ENCODE data around the gene ACOXL. TPM values are rescaled to one million over a fixed set of nuclear protein-coding genes. Genes with fewer than 3 reads are reported as not detected.

The ACOXL gene
- total RNA-seq, 2 experiments from 2014 or later, result 0.26 to 0.41 TPM

DNA sequence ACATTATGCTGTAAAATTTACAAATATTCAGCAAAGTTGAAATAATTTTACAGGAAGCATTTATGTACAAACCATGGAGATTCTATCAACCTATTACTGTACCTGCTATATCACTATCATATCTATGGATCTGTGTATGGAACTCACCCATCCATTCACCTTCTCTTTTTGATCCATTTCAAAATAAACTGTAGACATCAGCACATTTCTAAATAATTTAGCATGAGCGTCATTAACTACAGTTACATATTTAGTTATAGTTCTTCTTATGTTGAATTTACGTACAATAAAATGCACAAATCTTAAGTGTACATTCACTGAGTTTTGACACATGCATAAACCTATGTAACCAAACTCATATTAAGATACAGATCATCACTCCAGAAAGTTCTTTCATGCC is 260.5 kb downstream of the ACOXL start:
- no peak for DNase-seq
- H3K36me3 Mint-ChIP-seq, result no peaks in the 10 kb centered on the region
- H3K4me3 Mint-ChIP-seq, result no peak overlapping the region
- peaks cover 34% of the 10 kb centered on the region for H3K27me3 Mint-ChIP-seq
- intact Hi-C loops (cut with micrococcal nuclease), result no loop called here
- no peak overlapping the region for H3K27ac Mint-ChIP-seq
- peaks cover 6% of the 10 kb centered on the region for H3K4me1 Mint-ChIP-seq (ENCODE audit: low read depth)
- H3K9me3 Mint-ChIP-seq, result no peaks in the 10 kb centered on the region
- POLR2A ChIA-PET, result no interaction called here
- CTCF ChIA-PET, result no interaction called here

DNA sequence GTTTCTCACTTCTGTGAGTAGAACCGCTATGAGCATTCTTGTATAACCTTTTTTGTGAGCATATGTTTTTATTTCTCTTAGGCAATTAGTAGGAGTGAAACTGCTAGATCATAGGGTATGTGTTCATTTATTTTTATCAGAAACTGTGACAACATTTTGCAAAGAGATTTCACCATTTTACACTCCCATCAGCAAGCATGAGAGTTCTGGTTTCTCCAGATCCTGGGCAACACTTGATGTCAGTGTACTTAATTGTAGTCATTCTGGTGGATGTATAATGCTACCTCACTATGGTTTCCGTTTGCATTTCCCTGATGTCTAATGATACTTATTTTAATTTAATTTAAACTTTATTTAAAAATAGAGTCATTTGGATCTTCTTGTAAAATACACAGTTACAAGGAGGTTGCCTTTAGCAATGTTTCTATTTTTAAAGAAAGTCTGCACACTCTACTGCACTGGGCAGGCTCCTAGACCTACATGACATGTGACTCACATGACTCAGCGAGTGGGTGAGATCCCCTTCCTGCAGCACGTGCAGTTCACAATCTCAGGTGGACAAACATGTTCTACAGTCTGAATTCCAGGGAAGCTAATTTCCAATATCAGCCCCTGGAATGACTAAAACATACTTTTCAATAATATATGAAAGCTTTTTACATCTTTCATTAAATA is 261.3 kb downstream of the ACOXL start:
- H3K27me3 Mint-ChIP-seq, result peaks cover 36% of the 10 kb centered on the region
- no peak for DNase-seq
- H3K4me1 Mint-ChIP-seq (ENCODE audit: low read depth), result peaks cover 6% of the 10 kb centered on the region
- intact Hi-C loops (cut with micrococcal nuclease), result no loop called here
- ChIA-PET CTCF (no interaction called here), POLR2A (no interaction called here)
- no peak overlapping the region for H3K4me3 Mint-ChIP-seq
- H3K9me3 Mint-ChIP-seq, result no peaks in the 10 kb centered on the region
- H3K27ac Mint-ChIP-seq, result no peak overlapping the region
- H3K36me3 Mint-ChIP-seq, result no peaks in the 10 kb centered on the region

DNA sequence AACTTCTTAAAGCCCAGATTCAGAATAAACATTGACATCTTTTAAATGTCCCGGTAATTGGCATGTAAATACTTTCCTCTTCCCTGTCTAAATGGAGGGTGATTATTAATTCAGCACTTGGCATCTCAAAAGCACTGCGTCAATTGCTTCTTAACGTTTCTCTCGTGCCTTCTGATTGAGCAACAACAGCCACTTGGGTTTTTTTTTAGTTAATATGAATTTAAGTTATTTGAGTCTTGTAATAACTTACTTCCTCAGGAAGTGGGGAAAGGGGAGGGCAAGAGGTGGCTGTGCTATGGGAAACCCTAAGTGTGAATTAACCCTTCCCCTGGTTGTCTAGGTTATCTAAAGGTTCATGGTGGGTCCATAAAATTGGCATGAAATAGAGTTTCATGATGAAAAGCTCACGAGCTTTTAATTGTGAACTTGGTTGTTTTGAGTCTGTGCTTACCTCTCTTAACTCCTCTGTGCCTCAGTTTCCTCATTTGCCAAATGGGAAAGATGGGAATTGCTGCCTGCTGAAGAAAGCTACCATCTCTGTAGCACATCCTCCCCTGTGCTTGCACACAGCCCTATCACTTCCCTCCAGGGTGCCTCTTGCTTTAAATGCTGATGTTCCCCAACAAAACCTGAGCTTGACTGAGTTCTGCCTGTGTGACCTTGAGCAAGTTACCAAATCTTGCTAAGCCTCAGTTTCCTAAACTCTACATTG is 262.0 kb downstream of the ACOXL start:
- peaks cover 38% of the 10 kb centered on the region for H3K27me3 Mint-ChIP-seq
- H3K36me3 Mint-ChIP-seq, result no peaks in the 10 kb centered on the region
- POLR2A ChIA-PET, result interaction anchor here (0.9 kb wide), 1 partner anchor 16 kb away, joined by 5 read pairs; no protein-coding TSS in a partner anchor
- H3K4me1 Mint-ChIP-seq (ENCODE audit: low read depth), result peaks cover 6% of the 10 kb centered on the region
- H3K9me3 Mint-ChIP-seq, result no peaks in the 10 kb centered on the region
- DNase-seq, result no peak
- no peak overlapping the region for H3K27ac Mint-ChIP-seq
- CTCF ChIA-PET, result no interaction called here
- no peak overlapping the region for H3K4me3 Mint-ChIP-seq
- intact Hi-C loops (cut with micrococcal nuclease), result no loop called here

DNA sequence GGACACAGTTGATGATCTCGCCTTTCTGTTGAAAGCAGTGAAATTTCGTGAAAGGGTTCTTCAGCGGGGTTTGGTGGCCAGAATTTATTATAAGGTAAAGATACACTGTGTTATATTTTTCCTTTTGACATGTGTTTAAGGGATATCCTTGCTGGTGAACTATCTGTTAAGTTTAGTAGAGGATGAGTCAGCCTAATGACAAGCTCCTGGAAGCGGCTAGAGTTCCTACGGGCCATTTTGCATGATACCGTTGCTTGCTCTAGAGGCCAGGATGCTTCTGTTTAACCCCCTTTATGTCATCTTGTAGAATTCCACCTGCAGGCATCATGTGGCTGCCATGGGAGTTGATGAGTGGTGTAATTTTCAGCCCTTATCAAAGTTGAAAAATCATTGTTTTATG is 263.5 kb downstream of the ACOXL start:
- no peaks in the 10 kb centered on the region for H3K9me3 Mint-ChIP-seq
- POLR2A ChIA-PET, result no interaction called here
- intact Hi-C loops (cut with micrococcal nuclease), result no loop called here

DNA sequence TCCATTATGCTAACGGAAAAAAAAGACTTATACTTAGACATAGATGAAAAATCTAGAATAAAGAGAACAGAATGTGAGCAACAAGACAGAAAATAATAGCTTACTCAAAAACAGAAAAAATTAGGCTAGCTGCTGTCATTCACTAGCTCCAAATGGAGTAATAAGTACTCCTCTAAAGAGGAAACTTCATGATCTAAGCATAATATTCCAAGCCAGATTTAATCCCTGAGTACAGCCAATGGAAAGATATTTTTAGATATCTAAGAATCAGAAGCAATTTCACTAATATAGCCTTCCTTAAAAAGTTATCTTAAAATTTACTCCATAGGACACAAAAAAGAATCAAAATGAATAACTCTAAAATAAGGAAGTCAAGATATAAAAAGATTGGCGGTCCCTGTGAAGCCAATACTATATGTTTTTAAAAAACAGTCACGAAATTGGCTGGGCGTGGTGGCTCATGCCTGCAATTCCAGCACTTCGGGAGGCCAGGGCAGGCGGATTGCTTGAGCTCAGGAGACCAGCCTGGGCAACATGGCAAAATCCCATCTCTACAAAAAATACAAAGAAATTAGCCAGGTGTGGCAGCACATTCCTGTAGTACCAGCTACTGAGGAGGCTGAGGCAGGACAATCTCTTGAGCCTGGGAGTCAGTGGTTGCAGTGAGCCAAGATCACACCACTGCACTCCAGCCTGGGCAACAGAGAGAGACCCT is 265.1 kb downstream of the ACOXL start:
- peaks cover 6% of the 10 kb centered on the region for H3K4me1 Mint-ChIP-seq (ENCODE audit: low read depth)
- no peak overlapping the region for H3K27ac Mint-ChIP-seq
- no peaks in the 10 kb centered on the region for H3K9me3 Mint-ChIP-seq
- CTCF ChIA-PET, result interaction anchor here (1.5 kb wide), 1 partner anchor 27 kb away, joined by 3 read pairs; no protein-coding TSS in a partner anchor
- DNase-seq, result no peak
- intact Hi-C loops (cut with micrococcal nuclease), result no loop called here
- no peaks in the 10 kb centered on the region for H3K36me3 Mint-ChIP-seq
- H3K27me3 Mint-ChIP-seq, result peaks cover 39% of the 10 kb centered on the region
- POLR2A ChIA-PET, result no interaction called here
- H3K4me3 Mint-ChIP-seq, result no peak overlapping the region

More for the DNA sequence above, 263.5 kb downstream of the ACOXL start:
- H3K27me3 Mint-ChIP-seq, result peaks cover 42% of the 10 kb centered on the region
- H3K4me3 Mint-ChIP-seq, result no peak overlapping the region
- CTCF ChIA-PET, result no interaction called here
- no peaks in the 10 kb centered on the region for H3K36me3 Mint-ChIP-seq
- DNase-seq, result no peak
- H3K4me1 Mint-ChIP-seq (ENCODE audit: low read depth), result peaks cover 6% of the 10 kb centered on the region
- H3K27ac Mint-ChIP-seq, result no peak overlapping the region

DNA sequence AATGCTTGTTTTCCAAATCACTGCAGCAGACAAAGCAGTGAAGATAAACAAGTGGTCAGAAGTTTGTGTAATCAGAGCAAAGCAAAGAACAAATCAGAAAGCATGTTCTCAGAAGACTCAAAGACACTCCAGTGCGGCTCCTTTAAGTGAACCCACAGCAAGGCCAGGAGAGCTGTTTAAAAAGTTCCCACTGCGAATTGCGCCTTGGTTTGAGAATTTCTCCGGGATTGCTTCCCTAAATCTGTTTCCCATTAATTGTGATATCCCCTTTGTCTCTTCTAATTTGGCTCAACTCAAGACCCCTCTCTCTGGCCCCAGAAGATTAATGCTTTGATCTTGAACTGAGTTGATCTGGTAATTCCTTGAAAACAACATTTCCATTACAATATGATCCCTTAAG is 265.9 kb downstream of the ACOXL start:
- CTCF ChIA-PET, result interaction anchor here (1.5 kb wide), 1 partner anchor 28 kb away, joined by 3 read pairs; no protein-coding TSS in a partner anchor
- Mint-ChIP-seq H3K36me3 (no peaks in the 10 kb centered on the region), H3K4me3 (no peak overlapping the region), H3K4me1 (ENCODE audit: low read depth) (peaks cover 6% of the 10 kb centered on the region), H3K9me3 (no peaks in the 10 kb centered on the region), H3K27me3 (peaks cover 39% of the 10 kb centered on the region), H3K27ac (no peak overlapping the region)
- intact Hi-C loops (cut with micrococcal nuclease), result no loop called here
- POLR2A ChIA-PET, result no interaction called here
- no peak for DNase-seq

DNA sequence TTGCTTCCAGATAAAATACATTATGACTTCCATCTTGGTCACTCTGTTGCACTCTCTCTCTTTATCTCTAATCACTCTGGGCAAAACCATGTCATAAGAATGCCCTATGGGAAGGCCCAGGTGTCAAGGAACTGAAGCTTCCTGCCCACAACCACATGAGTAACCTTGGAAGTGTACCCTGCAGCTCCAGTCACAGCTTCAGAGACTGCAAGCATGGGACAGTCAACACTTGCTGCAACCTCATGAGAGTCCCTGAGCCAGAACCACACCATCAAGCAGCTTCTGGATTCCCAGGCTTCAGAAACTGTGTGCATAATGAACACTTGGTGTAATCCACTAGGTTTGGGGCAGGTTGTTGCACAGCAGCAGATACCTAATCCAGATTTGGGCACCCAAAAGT is 267.3 kb downstream of the ACOXL start:
- CTCF ChIA-PET, result no interaction called here
- peaks cover under 1% of the 10 kb centered on the region for H3K4me1 Mint-ChIP-seq (ENCODE audit: low read depth)
- H3K27me3 Mint-ChIP-seq, result peaks cover 46% of the 10 kb centered on the region
- no peak for DNase-seq
- no peak overlapping the region for H3K27ac Mint-ChIP-seq
- POLR2A ChIA-PET, result no interaction called here
- no peak overlapping the region for H3K4me3 Mint-ChIP-seq
- H3K36me3 Mint-ChIP-seq, result no peaks in the 10 kb centered on the region
- no peaks in the 10 kb centered on the region for H3K9me3 Mint-ChIP-seq
- intact Hi-C loops (cut with micrococcal nuclease), result no loop called here

DNA sequence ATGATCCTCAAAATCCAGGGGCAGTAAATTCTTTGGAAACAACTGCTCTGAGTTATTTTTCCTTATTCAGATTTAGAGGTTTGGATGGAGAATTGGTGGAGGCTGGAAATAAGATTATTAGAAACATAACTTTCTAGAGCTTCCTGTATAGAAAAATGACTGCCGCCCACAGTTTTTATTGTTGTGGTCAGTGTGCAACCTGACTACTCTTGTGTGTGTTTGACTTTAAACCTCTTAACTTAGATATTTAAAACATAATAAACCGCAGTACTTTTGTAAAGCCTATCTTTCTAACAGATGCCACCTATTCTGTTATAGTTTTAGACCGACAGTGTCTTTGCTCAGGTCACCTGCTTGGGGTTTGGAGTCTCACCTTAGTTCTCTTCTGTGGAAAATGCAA is 272.9 kb downstream of the ACOXL start:
- no peak overlapping the region for H3K27ac Mint-ChIP-seq
- H3K4me3 Mint-ChIP-seq, result no peak overlapping the region
- no peaks in the 10 kb centered on the region for H3K9me3 Mint-ChIP-seq
- H3K36me3 Mint-ChIP-seq, result no peaks in the 10 kb centered on the region
- intact Hi-C loops (cut with micrococcal nuclease), result no loop called here
- ChIA-PET POLR2A (no interaction called here), CTCF (no interaction called here)
- peaks cover 48% of the 10 kb centered on the region for H3K27me3 Mint-ChIP-seq
- DNase-seq, result no peak
- H3K4me1 Mint-ChIP-seq (ENCODE audit: low read depth), result no peaks in the 10 kb centered on the region

DNA sequence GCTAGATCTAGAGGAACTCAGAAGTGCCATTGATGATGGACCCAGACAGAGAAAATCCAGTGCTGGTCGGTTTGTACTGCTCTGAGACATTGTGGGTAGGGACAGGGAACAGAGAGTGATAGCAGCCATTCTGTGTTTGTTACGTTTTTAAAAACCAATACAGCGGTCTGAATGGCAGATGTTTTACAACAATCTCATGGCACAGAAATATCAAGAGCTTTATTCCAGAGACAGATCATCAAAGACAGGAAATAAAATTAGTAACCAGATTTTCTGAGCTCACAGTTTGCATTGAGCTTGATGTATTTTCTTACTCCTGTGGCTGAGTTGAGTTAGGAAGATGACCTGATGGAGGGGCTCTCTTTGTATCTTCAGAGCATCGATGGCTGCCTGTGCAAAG is 273.4 kb downstream of the ACOXL start:
- ChIA-PET POLR2A (interaction anchor here (0.7 kb wide), 1 partner anchor 230 kb away, joined by 3 read pairs; no protein-coding TSS in a partner anchor), CTCF (no interaction called here)
- Mint-ChIP-seq H3K27me3 (peaks cover 48% of the 10 kb centered on the region), H3K27ac (no peak overlapping the region), H3K9me3 (no peaks in the 10 kb centered on the region), H3K4me3 (no peak overlapping the region), H3K36me3 (no peaks in the 10 kb centered on the region), H3K4me1 (ENCODE audit: low read depth) (no peaks in the 10 kb centered on the region)
- DNase-seq, result no peak
- intact Hi-C loops (cut with micrococcal nuclease), result no loop called here

DNA sequence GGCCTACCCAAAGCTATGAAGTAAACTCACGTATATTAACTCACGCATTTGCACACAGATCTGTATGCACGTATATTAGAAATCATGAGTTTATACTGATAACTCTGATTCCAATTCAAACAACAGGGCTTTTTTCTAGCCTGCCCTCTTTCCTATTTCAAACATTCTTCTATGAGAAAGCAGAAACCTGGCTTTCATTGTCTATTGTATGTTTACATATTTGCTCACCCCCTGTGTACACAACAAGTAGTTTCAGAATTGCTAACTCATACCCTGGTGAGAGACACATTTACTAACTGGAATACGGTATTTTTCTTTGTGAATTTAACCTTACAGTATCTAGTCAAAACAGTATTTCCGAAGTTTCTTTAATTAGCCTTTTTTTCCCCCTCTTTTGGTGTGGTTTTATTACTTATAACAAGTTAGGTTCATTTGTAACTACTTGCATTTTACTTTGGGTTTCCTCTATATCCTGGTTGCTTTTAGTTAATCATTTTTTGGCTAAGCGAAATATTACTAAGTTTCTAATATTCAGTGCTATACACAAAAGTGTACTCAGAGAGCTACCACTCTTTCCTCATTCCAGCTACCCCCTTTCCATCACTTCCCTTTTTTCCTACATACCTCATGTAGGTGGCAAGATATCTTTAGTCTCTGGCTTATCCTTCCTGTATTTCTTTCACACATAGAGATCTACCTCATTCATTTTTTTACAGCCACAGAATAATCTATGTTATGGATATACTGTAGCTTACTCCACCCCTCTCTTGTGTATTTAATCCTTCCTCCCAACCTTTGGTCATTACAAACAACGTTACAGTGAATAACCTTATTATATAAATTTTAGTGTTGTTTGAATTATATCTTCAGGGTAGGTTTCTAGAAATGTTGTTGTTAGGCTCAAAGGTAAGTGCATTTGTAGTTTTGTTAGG is 275.6 kb downstream of the ACOXL start:
- H3K36me3 Mint-ChIP-seq, result peaks cover 2% of the 10 kb centered on the region
- H3K4me3 Mint-ChIP-seq, result no peak overlapping the region
- H3K9me3 Mint-ChIP-seq, result peaks cover 4% of the 10 kb centered on the region
- H3K27me3 Mint-ChIP-seq, result peaks cover 44% of the 10 kb centered on the region
- POLR2A ChIA-PET, result no interaction called here
- no peak for DNase-seq
- intact Hi-C loops (cut with micrococcal nuclease), result no loop called here
- no peak overlapping the region for H3K27ac Mint-ChIP-seq
- CTCF ChIA-PET, result no interaction called here
- H3K4me1 Mint-ChIP-seq (ENCODE audit: low read depth), result no peaks in the 10 kb centered on the region

DNA sequence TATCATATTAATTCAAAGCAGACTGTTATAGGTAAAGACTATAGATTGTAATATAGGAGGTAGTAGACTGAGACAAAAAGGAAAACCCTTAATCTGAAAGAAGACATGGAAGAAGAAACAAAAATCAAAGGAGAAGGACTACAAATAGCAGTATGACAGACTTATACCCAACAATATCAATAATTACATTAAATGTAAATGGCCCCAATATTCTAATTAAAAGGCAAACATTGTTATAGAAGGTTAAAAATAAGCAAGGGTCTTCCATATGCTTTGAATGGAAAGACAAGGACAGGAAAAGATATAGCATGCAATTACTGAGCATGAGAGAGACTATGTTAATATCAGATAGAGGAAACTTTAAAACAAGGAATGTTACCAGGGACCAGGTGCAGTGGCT is 278.8 kb downstream of the ACOXL start:
- CTCF ChIA-PET, result no interaction called here

More for the DNA sequence above, 278.8 kb downstream of the ACOXL start:
- no peak overlapping the region for H3K27ac Mint-ChIP-seq
- H3K27me3 Mint-ChIP-seq, result peaks cover 32% of the 10 kb centered on the region
- POLR2A ChIA-PET, result no interaction called here
- peaks cover 2% of the 10 kb centered on the region for H3K36me3 Mint-ChIP-seq
- peaks cover 10% of the 10 kb centered on the region for H3K9me3 Mint-ChIP-seq
- intact Hi-C loops (cut with micrococcal nuclease), result no loop called here
- H3K4me1 Mint-ChIP-seq (ENCODE audit: low read depth), result peaks cover 3% of the 10 kb centered on the region
- no peak overlapping the region for H3K4me3 Mint-ChIP-seq
- DNase-seq, result no peak
